PFSK-1 (cell line): ENCODE data around the gene EXOC4.

Source experiments
- POLR2AphosphoS5 ChIP-seq: IDR thresholded peaks from 2 replicates; pipeline ENCODE4 v1.6.1; 2012; ENCODE audit warnings: low read depth, mild to moderate bottlenecking, control low read depth, low read length, moderate library complexity
- REST ChIP-seq, 2 experiments: IDR thresholded peaks; 2 replicates each; pipeline versions ENCODE4 v1.6.1 to v1.8.0; 2011 to 2012; ENCODE audit warnings: low read depth in 2 of 2, low read length in 2 of 2, control low read depth in 1 of 2, inconsistent platforms in 1 of 2, mild to moderate bottlenecking in 1 of 2, moderate library complexity in 1 of 2; ENCODE audit not compliant: insufficient read depth in 1 of 2
- SIN3A ChIP-seq: IDR thresholded peaks from 2 replicates; pipeline ENCODE4 v1.6.1; 2012; ENCODE audit warnings: mild to moderate bottlenecking, low read length, moderate library complexity, borderline replicate concordance; ENCODE audit not compliant: insufficient read depth
- TAF1 ChIP-seq: IDR thresholded peaks from 2 replicates; pipeline ENCODE4 v1.6.1; 2012; ENCODE audit warnings: low read length, control low read depth, borderline replicate concordance; ENCODE audit not compliant: insufficient read depth

- TF ChIP-seq SIN3A = no peak
- no peak for TF ChIP-seq REST (IDR thresholded peaks at IDR 0.05; ENCODE audit: insufficient read depth in 1 of 2, low read depth in 2 of 2, low read length in 2 of 2)
- TF ChIP-seq TAF1 = no peak
- no peak for TF ChIP-seq POLR2AphosphoS5
Measured at GRCh38 chr7:133883591-133883990, 630.7 kb downstream of the EXOC4 start.
